ENCODE measurements around the gene PHF5A. TPM values are rescaled to one million over a fixed set of nuclear protein-coding genes. Genes with fewer than 3 reads are reported as not detected.

The PHF5A gene
- total and polyA plus RNA-seq, 9 donors = 27.3 to 55.3 (median 36.8) TPM

DNA sequence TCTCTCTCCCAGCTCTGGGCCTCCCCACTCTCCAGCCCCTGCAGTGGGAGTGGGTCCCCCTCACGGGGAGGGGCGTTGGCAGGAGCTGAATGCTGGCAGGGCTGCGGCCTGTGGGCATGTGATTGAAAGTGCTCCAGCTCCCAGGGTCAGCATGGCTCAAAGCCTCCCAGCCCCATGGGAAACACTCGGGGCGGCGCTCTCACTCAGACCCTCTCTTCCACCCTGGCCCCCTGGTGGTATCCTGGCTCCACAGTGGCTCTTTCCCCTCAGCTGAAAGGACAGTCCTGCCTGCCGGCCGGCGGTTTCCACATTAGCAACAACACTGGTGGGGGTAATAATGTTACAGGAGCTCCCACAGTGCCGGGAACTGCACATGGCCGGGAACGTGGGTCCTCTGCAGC is 40.3 kb upstream of the PHF5A start:
- intact Hi-C loops (cut with DNase I) = loop anchor here in 1 of 4 donors (10.0 kb wide), 1 partner anchor 54 kb away; no protein-coding TSS in a partner anchor
- H3K4me3 ChIP-seq = no peak overlapping the region
- H3K9me3 ChIP-seq = no peaks in the 10 kb centered on the region
- 57 to 63% (median 60%) methylated on average over 9 to 12 of the region's 12 CpGs for WGBS, 3 donors
- H3K4me1 ChIP-seq (ENCODE audit: insufficient read depth) = peaks cover 9% of the 10 kb centered on the region
- DNase-seq = peak in 1 of 5 donors; percentile 43
- TF ChIP-seq POLR2A (IDR thresholded peaks at IDR 0.05) (no peak), CTCF (IDR thresholded peaks at IDR 0.05) (no peak), EP300 (IDR thresholded peaks at IDR 0.05) (no peak)
- H3K27me3 ChIP-seq = no peaks in the 10 kb centered on the region
- H3K36me3 ChIP-seq = no peaks in the 10 kb centered on the region
- peak overlapping the region in 1 of 2 donors; percentile 16 for H3K27ac ChIP-seq

DNA sequence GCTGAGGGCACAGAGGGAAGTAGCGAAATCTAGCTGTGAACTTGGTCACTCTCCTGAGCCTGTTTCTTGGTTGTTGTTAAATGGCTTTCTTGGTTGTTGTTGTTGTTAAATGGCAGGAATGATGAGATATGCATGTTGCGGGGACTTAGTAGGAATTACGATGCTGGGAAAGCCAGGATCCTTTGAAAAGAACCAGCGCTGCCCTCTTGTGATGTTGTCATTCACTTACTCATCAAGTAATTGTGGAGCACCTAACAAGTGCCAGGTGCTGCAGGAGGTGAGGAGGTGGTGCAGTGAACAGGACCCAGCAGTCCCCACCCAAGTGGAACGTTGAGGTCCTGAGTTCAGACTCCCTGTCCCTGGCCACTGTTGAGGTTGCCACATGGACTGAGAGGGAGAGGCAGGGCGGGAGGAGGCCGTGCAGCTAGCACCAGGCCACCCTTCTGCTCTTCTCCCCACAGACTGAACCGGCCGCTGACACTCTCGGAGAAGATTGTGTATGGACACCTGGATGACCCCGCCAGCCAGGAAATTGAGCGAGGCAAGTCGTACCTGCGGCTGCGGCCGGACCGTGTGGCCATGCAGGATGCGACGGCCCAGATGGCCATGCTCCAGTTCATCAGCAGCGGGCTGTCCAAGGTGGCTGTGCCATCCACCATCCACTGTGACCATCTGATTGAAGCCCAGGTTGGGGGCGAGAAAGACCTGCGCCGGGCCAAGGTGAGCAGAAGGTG is 39.0 kb upstream of the PHF5A start:
- Histone ChIP-seq H3K4me1 (ENCODE audit: insufficient read depth) (peaks cover 5% of the 10 kb centered on the region), H3K27ac (no peak overlapping the region), H3K4me3 (no peak overlapping the region), H3K9me3 (no peaks in the 10 kb centered on the region), H3K27me3 (no peaks in the 10 kb centered on the region), H3K36me3 (no peaks in the 10 kb centered on the region)
- no peak for DNase-seq
- intact Hi-C loops (cut with DNase I) = loop anchor here in 1 of 4 donors (10.0 kb wide), 1 partner anchor 53 kb away; no protein-coding TSS in a partner anchor
- TF ChIP-seq EP300 (IDR thresholded peaks at IDR 0.05) (no peak), POLR2A (IDR thresholded peaks at IDR 0.05) (no peak), CTCF (IDR thresholded peaks at IDR 0.05) (no peak)
- WGBS, 3 donors = 87 to 88% (median 88%) methylated on average over 23 of the region's 23 CpGs

DNA sequence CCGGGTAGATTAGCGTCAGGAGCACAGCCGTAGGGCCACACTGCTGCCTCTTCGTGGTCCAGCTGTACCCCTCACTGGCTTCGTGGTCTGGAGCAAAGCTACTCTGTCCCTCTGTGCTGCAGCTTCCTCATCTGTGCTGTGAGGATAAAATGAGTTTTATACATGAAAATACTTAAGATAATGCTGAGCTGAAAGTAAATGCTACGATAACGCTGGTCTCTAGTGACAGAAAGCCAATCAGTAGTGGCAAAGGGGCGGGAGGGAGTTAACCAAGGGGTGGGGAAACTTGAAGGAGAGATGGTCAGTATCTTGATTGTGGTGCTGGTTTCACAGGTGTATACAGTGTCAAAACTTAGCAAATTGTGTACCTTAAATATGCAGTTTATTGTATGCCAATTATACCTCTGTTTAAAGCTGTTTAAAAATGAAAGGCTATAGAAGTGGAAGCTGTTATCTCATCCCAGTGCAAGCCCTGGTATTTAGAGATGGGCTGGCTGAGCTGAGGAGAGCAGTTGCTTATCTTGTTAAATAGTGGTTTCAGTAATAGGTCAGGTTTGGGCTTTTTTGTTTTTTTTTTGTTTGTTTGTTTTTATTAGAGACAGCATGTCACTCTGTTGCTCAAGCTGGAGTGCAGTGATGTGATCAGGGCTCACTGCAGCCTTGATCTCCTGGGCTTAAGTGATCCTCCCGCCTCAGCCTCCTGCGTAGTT is 37.2 kb upstream of the PHF5A start:
- H3K36me3 ChIP-seq = no peaks in the 10 kb centered on the region
- intact Hi-C loops (cut with DNase I) = loop anchor here in 1 of 4 donors (10.0 kb wide), 1 partner anchor 51 kb away; no protein-coding TSS in a partner anchor

More for the DNA sequence above, 37.2 kb upstream of the PHF5A start:
- Histone ChIP-seq H3K4me1 (ENCODE audit: insufficient read depth) (peaks cover 3% of the 10 kb centered on the region), H3K4me3 (no peak overlapping the region), H3K27me3 (no peaks in the 10 kb centered on the region), H3K27ac (no peak overlapping the region), H3K9me3 (no peaks in the 10 kb centered on the region)
- no peak for TF ChIP-seq EP300 (IDR thresholded peaks at IDR 0.05)
- TF ChIP-seq CTCF (IDR thresholded peaks at IDR 0.05) = no peak
- no peak for TF ChIP-seq POLR2A (IDR thresholded peaks at IDR 0.05)
- no peak for DNase-seq
- 88 to 91% (median 89%) methylated on average over 10 of the region's 10 CpGs for WGBS, 3 donors

Data from ovary (tissue), 9 donors.